CD4-positive, alpha-beta T cell treated with Interleukin-12 subunit alpha and Interleukin-12 subunit beta, for 1 hour (primary cell): ENCODE data around the gene ANKRD10.
A peak's percentile ranks its signal among the peaks of the same experiment; 100 is the strongest.

Experiments used
- DNase-seq: peaks from one replicate; pipeline ENCODE4 v3.0.0-alpha.2; 2020

The ANKRD10 gene

DNA sequence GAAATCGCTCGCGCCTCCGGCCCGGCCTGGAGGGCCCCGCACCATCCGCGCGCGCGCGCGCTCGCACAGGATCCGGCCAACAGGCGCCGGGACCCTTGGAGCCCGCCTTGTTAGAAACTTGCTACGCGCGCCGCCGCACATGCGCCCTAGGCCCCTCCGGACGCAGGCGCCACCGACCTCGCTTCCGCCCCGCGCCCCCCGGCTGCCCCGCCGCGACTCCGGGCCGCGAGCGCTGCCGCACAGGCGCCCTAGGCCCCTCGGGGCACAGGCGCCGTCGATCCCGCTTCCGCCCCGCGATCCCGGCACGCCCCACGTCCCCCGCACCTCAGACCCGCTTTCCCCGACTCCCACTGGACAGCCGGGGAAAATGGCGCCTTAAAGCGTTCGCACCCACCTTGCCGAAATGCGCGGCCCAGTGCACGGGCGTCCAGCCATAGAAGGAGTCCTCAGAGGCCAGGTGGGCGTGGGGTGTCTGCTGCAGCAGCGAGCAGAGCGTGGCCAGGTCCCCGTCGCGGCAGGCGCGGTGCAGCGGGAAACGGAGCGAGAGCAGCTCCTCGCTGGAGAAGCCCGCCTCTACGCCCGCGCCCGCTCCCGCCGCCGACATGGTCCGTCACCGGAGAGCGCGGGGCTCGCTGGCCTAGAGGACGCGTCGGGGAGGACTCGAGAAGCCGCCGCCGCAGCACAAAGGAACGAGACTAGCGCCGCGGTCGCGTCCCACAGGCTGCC lies 375 bp downstream of the ANKRD10 start:
- DNase-seq, result peak; percentile 77

DNA sequence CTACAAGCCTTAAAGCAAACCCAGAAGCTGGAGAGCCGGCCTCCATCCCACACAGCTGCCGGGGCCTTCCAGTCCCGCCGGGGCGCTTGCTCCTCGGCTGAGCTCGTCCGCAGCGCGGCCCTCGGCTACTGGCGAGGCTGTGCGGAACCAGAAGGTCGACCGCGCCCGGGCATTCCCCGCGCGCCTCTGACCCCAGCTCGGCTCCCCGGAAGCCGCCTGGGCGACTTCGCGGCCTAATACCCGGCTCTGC lies 863 bp downstream of the ANKRD10 start:
- no peak for DNase-seq

DNA sequence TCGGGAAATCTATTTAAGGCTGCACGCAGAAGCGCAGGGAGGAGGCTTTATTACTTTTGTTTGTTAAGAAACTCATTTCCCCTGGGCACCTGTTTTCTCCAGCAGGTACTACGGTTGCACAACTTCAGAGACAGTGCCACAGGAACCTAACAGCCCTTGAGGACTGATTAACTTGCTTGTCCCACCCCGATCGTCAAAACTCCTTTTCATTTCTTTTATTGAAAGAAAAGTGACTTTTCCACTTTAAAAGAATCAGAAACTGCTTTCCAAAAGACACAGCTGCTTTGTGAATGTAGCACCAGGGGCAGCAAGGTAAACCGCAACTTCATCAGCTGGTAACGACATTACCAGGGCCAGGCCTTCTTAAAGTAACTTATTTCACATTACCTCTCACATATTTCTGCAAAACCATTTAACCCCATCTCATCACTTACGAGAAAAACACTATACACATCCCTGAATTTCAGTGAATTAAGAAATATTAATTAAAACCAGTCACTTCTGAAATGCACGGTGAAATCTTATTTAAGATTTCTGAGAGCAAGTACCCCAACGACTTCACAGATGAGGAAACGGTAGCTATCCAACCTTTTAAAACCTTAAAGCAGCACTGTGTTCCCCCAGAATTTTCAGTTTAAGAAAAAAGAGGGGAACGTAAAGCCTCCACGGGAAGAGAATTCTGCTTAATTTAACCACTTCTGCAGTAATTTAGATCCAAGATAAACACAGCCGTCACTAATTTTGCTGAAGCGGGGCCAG lies 1.4 kb downstream of the ANKRD10 start:
- peak; percentile 31 for DNase-seq

DNA sequence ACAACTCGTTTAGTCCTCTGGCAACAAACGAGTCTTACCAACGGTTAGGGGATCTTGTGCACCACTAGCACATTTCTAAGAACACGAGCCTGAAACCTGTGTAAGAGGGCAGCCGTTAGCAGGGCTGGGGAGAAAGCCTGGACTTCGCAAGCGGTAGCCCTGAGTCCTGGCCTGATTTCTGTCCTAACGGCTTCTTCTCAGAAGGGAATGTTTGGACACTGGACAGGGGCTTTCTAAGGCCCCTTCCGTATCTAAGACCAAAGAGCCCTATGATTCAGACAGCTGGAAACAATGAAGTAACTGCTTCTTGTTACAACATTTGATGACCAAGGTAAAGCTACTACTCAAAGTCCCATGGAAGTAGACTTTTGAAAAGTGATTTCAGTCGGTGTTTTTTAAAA lies 2.2 kb downstream of the ANKRD10 start:
- DNase-seq, result no peak

DNA sequence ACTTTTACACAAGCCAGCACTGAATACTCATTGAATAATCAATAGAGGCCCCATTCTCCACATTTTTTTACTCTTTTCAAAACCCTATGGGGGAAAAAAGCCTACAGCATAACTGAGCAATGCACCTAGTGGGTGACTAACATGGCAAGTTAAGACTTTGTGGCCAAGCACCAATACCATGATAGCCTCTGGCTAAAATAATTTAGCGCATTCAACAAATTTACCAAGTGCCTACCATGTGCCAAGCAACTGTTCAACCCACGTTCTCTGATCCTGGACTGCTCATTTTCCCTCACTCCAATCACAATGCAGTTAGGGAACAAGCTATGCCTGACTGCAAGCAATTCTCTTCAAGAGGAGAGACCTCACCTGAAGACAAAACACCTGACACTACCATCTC lies 3.0 kb downstream of the ANKRD10 start:
- no peak for DNase-seq

DNA sequence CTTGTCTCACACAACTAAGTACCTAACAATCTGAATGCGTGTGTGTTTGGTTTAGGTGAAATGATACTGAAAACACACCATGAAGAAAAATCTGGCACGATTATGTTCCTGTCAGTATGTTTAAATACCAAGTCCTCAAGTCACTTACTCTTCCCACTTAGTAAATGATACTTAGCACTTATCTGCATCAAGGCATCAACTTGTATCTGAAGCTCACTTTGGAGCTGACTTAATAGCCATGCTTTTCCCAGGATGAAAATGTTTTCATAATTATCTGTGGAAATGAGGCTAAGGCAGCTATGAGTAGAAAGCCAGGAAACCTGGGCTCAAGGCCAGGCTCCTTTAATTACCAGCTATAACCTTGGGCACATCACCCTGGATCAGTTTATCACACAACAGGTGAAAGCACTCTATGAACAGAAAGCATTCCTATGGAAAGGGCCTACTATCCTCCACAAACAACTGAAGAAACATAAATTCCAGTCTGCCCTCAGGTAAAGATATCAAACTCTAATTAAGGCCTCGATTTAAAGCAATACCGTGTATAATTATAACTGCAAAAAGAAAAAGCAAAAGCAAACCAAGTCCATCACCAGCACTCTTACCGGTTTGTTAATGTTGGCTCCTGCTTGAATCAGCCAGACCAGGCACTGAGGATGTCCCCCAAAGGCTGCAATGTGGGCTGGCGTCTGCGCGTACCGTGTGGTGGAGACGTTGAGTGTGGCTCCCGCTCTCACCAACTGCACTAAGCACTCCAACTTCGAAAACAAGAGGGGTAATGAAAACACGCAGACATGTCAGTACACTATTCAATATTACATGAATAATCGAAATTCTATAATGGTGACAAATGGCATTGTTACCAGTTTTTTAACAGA lies 4.6 kb downstream of the ANKRD10 start:
- no peak for DNase-seq

DNA sequence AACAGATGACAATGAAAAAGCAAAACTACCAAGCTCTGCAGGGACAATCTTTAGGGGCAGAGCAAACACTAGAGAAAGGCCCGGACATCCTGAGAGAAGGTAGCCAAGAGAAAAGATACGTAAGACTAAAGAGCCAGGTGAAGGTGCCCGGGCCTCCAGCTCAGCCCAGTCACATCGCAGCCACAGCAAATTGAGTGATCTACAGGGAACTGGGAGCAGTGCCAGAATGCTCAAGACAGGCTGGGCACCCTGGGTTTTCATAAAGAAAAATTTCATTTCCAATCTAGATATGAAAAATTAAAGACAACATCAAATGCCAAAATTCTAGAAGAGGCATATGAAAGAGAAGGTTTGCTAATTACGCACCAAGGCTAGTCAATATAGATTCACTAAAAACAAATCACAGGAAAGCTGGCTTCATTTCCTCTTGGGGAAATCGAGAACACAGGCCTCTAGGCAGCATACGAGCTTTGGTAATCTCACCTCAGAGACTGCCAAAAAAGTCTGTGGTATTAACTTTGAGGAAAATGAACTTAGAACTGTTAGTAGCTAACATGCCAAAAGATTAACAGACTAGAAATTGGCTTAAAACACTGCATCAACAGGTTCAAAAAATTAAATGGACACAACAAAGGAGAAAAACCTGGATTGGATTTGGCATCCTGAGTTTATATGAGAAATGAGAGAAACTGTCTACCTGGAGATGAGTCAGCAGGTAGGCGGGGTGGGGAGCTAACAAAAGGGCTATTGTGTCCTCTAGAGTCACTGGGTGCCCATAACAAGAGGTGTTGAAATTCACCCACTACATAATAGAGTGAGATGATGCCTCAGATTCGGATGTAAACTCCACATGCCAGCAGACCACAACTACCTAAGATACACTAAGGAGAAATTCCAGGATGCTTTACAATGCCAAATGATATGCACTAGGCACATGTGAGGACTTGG lies 6.6 kb downstream of the ANKRD10 start:
- DNase-seq, result no peak

DNA sequence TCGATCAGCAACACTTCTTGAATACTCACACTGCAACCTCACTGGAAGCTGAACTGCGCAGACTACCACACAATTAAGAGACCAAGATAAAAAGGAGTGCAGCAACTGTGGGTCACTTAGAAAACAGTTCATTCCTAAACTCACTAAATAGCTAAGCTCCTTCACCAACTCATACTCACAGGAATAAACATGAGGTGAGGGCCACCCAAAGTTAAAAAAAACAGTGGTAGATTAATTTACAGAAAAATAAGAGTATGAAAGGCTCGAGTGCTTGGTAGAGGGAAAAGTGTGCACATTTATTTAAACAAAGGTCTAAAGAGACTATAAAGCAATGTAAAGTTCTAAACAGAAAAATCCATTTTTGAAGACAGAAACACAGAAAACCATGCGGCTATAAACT lies 7.6 kb downstream of the ANKRD10 start:
- DNase-seq, result no peak

DNA sequence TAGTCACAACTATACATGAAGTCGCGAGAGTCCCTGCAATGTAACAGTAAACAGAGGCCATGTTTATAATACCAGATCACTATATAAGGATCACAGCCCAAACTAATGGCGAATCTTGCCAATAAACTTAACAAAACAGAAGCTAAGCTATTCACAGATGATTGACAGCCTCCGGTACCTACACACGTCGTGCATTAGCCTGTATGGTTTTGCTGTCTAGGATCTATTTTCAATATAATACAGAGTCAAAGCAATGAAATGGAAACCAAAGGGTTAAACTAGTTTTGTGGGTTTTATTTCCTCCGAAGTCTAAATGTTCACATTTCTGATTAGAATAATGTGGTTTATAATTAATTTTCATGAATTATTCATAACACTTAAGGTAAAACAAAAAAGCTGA lies 10.1 kb downstream of the ANKRD10 start:
- no peak for DNase-seq

DNA sequence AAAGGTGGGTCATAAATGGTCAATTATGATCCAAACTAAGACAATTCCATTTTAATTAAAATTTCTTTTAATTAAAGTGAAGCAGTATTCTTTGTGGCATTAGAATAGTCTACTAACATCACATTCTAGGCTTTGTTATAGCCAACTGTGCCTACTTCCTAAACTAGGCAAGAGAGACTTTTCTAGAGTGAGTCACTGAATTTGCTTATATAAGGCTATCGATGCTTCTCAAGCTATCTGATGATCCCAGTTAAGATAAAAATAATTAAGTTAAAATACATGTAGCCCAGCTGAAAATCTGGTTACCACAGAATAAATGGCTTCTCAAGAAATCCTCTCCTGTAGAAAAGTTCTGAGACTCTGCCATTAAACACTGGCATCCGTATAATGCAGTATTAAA lies 12.5 kb downstream of the ANKRD10 start:
- DNase-seq, result no peak

DNA sequence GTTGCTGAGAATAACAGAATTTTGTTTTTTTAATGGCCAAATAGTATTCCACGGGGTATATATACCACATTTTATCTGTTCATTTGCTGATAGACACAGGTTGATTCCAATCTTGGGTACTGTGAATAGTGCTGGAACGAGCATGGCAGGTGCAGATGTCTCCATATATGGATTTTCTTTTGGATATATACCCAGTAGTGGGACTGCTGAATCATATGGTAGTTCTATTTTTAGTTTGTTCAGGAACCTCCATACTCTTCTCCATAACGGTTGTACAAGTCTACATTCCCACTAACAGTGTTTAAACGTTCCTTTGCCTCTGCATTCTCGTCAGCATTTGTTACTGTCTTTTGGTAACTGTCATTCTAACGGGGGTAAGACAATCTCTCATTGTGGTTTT lies 17.3 kb downstream of the ANKRD10 start:
- no peak for DNase-seq

DNA sequence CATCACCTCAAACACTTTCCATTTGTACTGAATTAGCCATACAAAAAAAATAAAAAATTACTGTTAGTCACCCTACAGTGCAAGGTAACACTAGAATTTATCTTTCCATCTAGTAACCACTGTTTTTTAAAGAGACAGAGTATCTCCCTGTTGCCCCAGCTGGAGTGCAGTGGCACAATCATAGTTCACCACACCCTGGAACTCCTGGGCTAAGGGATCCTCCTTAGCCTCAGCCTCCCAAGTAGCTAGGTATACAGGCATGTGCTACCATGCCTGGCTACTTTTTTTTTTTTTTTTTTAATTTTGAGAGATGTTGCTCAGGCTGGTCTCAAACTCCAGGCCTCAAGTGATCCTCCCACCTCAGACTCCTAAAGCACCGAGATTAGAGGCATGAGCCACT lies 17.9 kb downstream of the ANKRD10 start:
- DNase-seq, result no peak

DNA sequence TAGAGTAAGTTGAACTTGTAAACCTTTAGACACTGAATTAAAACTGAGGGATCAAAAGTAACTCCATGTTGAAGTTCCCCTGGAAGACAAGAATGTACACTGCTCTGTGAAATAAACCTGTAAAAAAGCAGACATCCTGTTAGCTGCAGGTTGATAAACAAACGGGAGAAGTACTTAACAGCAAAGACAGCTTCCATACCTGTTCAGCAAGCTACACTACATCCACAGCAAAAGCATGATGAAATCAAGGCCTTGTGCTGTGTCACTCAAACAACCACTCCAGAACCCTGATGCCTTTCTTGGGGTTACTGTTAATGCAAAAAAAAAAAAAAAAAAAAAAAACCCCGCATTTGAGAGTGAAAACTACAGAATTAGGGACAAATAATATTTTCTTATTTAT lies 20.8 kb downstream of the ANKRD10 start:
- no peak for DNase-seq

DNA sequence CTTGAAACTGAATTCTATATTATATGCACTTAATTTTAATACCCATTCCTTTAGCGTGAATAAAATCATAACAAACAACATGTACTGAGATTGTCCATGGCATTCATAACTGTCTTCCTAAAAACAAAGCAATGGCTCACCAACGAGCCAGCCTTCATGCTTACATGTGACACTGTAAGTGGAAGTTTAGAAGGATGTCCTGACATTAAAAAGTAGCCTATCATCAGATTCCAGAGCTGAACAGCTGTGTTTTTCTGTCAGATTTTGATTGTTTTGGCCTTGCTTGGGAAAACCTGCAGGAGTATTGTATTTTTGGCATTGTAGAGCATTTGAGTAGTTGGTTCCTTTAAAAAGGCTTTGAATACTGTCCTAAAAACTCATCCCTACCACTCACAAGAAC lies 21.3 kb downstream of the ANKRD10 start:
- no peak for DNase-seq

DNA sequence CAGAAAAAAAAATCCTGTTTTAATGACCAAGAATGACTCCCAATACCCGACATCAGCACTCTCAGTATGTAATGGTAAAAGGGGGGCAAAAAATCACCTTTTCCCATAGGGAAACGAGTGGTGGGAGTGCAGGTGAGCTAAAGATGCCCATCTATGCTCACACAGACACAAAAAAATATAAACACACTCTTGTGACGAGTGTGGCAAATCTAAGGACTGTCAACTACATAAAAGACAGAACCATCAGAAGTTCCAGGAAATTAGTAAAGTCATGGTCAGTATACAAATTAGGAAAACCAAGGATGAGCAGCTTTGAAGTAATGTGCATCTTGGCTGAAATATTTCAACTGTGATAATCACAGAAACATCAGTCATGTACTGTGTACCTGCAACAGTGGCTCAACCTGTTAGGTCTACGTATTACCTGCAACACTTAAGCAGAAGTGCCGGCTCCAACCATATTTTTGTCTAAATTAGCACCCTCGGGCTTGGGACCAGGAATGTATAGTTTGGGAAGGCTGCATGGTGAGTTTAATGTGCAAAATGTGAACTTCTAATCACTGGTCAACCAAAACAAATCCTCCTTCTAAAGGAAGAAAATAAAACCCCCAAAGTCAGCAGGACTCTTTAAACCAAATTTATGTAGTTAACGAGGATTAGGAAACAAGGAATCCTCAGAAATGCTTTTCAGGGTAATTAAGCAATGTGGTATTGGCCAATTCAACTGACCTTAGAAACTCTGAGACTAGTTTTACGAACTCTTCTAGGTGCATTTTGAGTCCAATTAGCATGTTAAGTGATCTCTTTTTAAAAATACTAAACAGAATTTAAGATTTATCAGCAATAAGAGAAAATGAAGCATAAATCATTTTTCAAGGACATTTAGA lies 24.3 kb downstream of the ANKRD10 start:
- no peak for DNase-seq

DNA sequence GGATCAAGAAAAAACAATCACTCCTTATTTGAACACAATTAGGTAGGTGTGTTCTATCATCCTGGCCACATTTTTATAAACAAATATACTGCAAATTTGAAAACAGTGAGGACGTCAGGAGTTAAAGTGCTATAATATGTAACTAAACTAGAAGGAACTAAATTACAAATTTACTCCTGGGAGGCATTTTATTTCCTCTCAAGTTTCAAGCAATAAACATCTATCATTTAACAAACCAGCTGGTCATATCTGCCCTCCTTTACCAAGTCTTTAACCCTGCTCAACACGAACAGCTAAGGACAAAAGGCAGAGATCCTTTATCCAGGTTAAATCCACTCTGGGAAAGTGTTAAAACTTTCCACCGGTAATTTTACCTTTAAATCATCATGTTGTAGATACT lies 26.5 kb downstream of the ANKRD10 start:
- DNase-seq, result no peak

DNA sequence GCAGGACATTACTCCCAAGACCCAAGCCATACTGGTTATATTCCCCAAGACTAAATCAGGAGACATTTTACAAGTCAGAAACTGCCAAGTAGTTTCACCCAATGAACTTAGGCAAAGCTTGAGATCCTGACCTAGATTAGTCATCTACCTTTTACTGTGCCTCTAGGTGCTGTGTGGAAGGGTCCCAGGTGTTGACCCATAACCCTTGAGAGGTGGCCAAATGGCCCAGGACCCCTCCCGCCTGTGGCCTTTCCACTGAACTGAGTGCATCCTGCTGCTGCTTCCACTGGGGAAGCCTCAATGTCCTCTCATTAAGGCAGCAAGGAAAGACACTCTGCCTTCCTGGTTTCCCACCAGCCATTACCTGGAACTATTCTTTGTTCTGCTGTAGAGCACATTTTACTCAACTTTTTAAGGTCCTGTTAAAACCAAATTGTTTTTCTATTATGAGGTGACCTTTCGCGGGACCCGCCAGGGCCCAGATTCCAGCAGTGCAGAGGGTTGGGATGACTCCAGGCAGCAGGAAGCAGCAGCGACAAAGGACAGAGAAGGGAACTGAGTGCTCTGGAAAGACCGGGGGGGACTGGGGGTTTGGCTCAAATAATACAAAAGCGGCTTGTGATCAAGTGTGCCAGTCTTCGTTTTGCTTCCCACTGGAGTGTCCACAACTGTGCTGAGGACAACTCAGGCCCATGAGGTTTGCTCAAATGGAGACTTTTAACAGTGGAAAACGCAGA lies 27.1 kb downstream of the ANKRD10 start:
- no peak for DNase-seq

DNA sequence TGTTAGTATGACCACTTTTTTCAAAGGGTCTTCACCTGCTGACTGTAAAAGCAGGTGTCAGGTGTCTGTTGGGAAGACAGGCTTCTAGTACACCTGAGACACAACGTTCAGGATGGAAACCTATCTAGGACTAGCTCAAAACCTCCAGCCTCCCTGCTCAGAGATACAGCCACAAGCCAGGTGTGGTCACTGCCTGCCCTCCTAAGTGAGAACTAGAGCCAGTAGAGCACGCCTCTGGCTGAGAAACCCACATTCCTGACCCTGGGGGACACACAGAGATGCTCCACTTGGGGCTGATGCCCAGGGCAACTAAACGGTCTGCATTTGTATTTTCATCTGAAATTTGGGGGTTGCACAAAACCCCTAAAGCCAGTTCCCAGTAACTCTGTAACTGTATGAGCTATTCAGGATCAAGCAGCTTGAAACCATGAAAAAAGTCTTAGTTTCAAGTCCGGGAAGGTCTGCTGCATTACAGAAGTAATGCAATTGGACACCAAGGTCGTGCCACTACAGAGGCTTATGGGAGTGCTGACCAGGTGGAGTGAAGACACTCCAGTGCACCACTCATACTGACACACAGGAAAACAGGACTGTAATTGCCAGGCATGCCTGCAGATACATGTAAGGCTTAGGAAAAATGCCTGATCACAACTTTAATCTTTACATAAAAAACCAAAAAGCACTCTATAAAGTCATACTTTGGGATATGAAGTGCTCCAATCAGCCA lies 27.8 kb downstream of the ANKRD10 start:
- DNase-seq, result no peak

DNA sequence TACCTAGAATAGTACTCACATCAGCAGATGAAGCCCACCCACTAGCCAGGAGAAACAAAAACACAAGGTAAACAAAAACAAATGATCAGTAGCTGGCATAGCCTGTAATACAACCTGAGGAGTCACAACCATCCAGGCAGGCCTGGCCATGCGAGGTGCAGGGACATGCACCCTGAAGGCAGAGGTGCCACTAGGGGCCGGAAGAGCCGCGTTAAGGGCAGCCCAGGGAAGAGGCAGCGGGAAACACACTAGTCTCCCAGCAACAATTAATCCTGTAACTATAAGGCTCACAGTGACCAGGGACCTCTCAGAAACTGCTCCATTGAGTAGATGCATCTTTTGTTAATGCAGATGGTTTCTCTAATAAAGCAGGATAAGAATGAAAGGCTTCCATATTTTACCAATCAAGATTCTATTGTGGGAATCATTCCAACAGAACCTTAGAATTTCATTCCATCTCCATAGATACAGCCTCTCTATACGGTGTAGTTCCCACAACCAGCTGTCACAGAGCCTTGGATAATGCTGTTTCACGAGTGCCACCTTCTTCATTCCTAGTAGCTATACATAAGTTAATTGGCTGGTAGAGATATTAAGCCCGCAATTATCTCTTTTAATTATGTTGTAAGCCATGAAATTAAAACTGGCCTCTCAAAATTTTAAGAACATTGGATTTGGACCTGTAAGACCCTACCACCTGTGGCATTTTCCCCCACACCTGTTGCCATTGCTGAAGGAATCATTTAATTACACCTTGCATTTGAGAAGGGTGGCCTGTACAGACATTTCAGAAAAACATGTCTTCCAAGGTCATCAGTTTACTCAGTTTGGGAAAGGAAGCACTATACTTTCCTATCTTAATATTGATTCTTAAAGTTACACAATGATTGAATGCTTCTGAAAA lies 28.7 kb downstream of the ANKRD10 start:
- no peak for DNase-seq
